ENCODE results near the gene SHANK1.

- TF ChIP-seq CTCF (IDR thresholded peaks at IDR 0.05), result no peak
- peak in 1 of 2 donors; percentile 8 for TF ChIP-seq POLR2A (IDR thresholded peaks at IDR 0.05)
Observed at GRCh38 chr19:50658441-50659317, 60.9 kb downstream of the SHANK1 start.

Measured in heart left ventricle (tissue), 13 donors.